Measurements from ENCODE around the gene GANAB. TPM values are rescaled to one million over a fixed set of nuclear protein-coding genes. Genes with fewer than 3 reads are reported as not detected.

GANAB gene
- total and polyA plus RNA-seq, 2 of the 4 experiments (the other 2 are of a cell fraction), result 209 to 344 TPM

- no peak for TF ChIP-seq RFX5 (IDR thresholded peaks at IDR 0.05; ENCODE audit: low read depth, low read length)
- no peak for TF ChIP-seq BHLHE40 (IDR thresholded peaks at IDR 0.05; ENCODE audit: low read depth, low read length)
- no peak for TF ChIP-seq RAD21 (IDR thresholded peaks at IDR 0.05; ENCODE audit: low read length)
- no peak for TF ChIP-seq RCOR1 (IDR thresholded peaks at IDR 0.05; ENCODE audit: insufficient replicate concordance, low read length)
- no peak for TF ChIP-seq MAZ (IDR thresholded peaks at IDR 0.05; ENCODE audit: borderline replicate concordance, low read depth, low read length)
- TF ChIP-seq FOS (IDR thresholded peaks at IDR 0.05; ENCODE audit: low read depth, low read length), result no peak
Observed at GRCh38 chr11:62667460-62667859, 21.0 kb upstream of the GANAB start (continued).

- DNase-seq, result no peak
- ATAC-seq (ENCODE audit: low read depth), result no peak
- H3K4me3 ChIP-seq (ENCODE audit: insufficient read depth, low read depth, low read length), result peak overlapping the region; percentile 73
- H2BK15ac ChIP-seq (ENCODE audit: low read depth, low read length), result no peak overlapping the region
- H3K9me3 ChIP-seq (ENCODE audit: control insufficient read depth, insufficient read depth, low read length), result no peaks in the 10 kb centered on the region
- H3K18ac ChIP-seq (ENCODE audit: low read depth, low read length), result no peak overlapping the region
- no peak overlapping the region for H2BK20ac ChIP-seq (ENCODE audit: low read depth, low read length)
- in situ Hi-C loops (cut with MboI; ENCODE audit: low sequenced_read_pairs), result no loop called here
- H3K4me2 ChIP-seq (ENCODE audit: low read depth, low read length), result peak overlapping the region; percentile 88
- peak; percentile 3; the same call in 1 of the 2 replicates for TF ChIP-seq POLR2A (IDR thresholded peaks at IDR 0.05; ENCODE audit: low read depth, low read length)
- TF ChIP-seq SMC3 (IDR thresholded peaks at IDR 0.05; ENCODE audit: low read depth, low read length), result no peak
- peaks cover 9% of the 10 kb centered on the region for H3K9me1 ChIP-seq (ENCODE audit: insufficient read depth, low read length)
- POLR2A ChIA-PET (ENCODE audit: unreplicated experiment), result interaction anchor here (1.6 kb wide), 1 partner anchor 13 kb away, joined by 9 read pairs; the partner anchor contains the start of gene INTS5
- H2BK120ac ChIP-seq (ENCODE audit: low read depth, low read length), result no peak overlapping the region
- H3K23ac ChIP-seq (ENCODE audit: low read depth, low read length), result peak overlapping the region; percentile 89
- peak overlapping the region; percentile 41 for H2BK5ac ChIP-seq (ENCODE audit: low read depth, low read length, poor library complexity, severe bottlenecking)
- H4K20me1 ChIP-seq (ENCODE audit: insufficient read depth, low read length), result peaks cover 18% of the 10 kb centered on the region
- peak overlapping the region; percentile 99 for H2AK9ac ChIP-seq (replicated peaks; ENCODE audit: low read depth, low read length, poor library complexity)
- no peaks in the 10 kb centered on the region for H3K27me3 ChIP-seq (ENCODE audit: control insufficient read depth, insufficient read depth, low read length)
- peak overlapping the region; percentile 79 for H3K9ac ChIP-seq (ENCODE audit: low read depth, low read length)
- H2AFZ ChIP-seq (replicated peaks; ENCODE audit: low read length, poor library complexity), result peak overlapping the region; percentile 27
- H4K8ac ChIP-seq (ENCODE audit: low read depth in 2 of 2, low read length in 2 of 2), result peak overlapping the region; percentile 66 to 69; a peak in 3 of 4 replicates
- CTCF ChIA-PET, result interaction anchor here (0.8 kb wide), 1 partner anchor 272 kb away, joined by 3 read pairs; no protein-coding TSS in a partner anchor
- intact Hi-C loops (cut with micrococcal nuclease), result no loop called here
- H3K36me3 ChIP-seq (ENCODE audit: control insufficient read depth, insufficient read depth, low read length), result peaks cover 15% of the 10 kb centered on the region
- H4K91ac ChIP-seq (ENCODE audit: insufficient read depth, low read depth, low read length), result no peak overlapping the region
- H3K56ac ChIP-seq (ENCODE audit: extremely low read depth, insufficient read depth, low read length), result peak overlapping the region; percentile 67
- peaks cover 37 to 66% of the 10 kb centered on the region in 2 experiments for H3K79me1 ChIP-seq (ENCODE audit: low read depth in 1 of 2, low read length in 2 of 2)
- H3K27ac ChIP-seq (ENCODE audit: insufficient read depth, low read length), result peak overlapping the region; percentile 68
- peak overlapping the region; percentile 6; the same call in 1 of the 2 replicates for H4K5ac ChIP-seq (ENCODE audit: low read depth, low read length)
- WGBS, 2 experiments (ENCODE audit: extremely low coverage in 2 of 2, insufficient read length in 1 of 2), result 36% methylated on average over 8 of the region's 16 CpGs; no CpG with 5 or more reads in 1 of the 2 experiments
- peak overlapping the region; percentile 91 for H3K4ac ChIP-seq (ENCODE audit: low read depth, low read length)
- no TSS peak for BruUV-seq (replicated peaks)
- peak overlapping the region; percentile 95 for H3K14ac ChIP-seq (replicated peaks; ENCODE audit: low read depth, low read length)
- H2AK5ac ChIP-seq (ENCODE audit: low read depth, low read length), result peak overlapping the region; percentile 93
- dilution Hi-C loops (cut with HindIII; ENCODE audit: low sequenced_read_pairs, unreplicated experiment), result no loop called here
- peaks cover 8% of the 10 kb centered on the region for H3K4me1 ChIP-seq (ENCODE audit: control insufficient read depth, insufficient read depth, low read length)
Observed at GRCh38 chr11:62666259-62666926, 20.0 kb upstream of the GANAB start.
